PFSK-1 (cell line): ENCODE measurements around the gene DPY19L3. TPM values are rescaled to one million over a fixed set of nuclear protein-coding genes. Genes with fewer than 3 reads are reported as not detected.

ENCODE experiments used
- FOXP2 ChIP-seq: optimal IDR thresholded peaks from 2 replicates; pipeline ENCODE3; 2011; ENCODE audit warnings: borderline replicate concordance, control low read depth, inconsistent platforms; ENCODE audit not compliant: insufficient read depth; ENCODE audit errors: extremely low read length, extremely low read depth
- POLR2AphosphoS5 ChIP-seq: IDR thresholded peaks from 2 replicates; pipeline ENCODE4 v1.6.1; 2012; ENCODE audit warnings: low read depth, mild to moderate bottlenecking, control low read depth, low read length, moderate library complexity
- REST ChIP-seq, 2 experiments: IDR thresholded peaks; 2 replicates each; pipeline versions ENCODE4 v1.6.1 to v1.8.0; 2011 to 2012; ENCODE audit warnings: low read depth in 2 of 2, low read length in 2 of 2, control low read depth in 1 of 2, inconsistent platforms in 1 of 2, mild to moderate bottlenecking in 1 of 2, moderate library complexity in 1 of 2; ENCODE audit not compliant: insufficient read depth in 1 of 2
- SIN3A ChIP-seq: IDR thresholded peaks from 2 replicates; pipeline ENCODE4 v1.6.1; 2012; ENCODE audit warnings: mild to moderate bottlenecking, low read length, moderate library complexity, borderline replicate concordance; ENCODE audit not compliant: insufficient read depth
- TAF1 ChIP-seq: IDR thresholded peaks from 2 replicates; pipeline ENCODE4 v1.6.1; 2012; ENCODE audit warnings: low read length, control low read depth, borderline replicate concordance; ENCODE audit not compliant: insufficient read depth
- polyA plus RNA-seq: library from polyadenylated mRNA; unstranded; fragments of >200 nt; gene quantifications from one replicate; pipeline ENCODE4 v1.2.1, GENCODE V29; 2012; ENCODE audit warnings: low read depth, missing spikeins; ENCODE audit not compliant: insufficient read length

The DPY19L3 gene, protein sequence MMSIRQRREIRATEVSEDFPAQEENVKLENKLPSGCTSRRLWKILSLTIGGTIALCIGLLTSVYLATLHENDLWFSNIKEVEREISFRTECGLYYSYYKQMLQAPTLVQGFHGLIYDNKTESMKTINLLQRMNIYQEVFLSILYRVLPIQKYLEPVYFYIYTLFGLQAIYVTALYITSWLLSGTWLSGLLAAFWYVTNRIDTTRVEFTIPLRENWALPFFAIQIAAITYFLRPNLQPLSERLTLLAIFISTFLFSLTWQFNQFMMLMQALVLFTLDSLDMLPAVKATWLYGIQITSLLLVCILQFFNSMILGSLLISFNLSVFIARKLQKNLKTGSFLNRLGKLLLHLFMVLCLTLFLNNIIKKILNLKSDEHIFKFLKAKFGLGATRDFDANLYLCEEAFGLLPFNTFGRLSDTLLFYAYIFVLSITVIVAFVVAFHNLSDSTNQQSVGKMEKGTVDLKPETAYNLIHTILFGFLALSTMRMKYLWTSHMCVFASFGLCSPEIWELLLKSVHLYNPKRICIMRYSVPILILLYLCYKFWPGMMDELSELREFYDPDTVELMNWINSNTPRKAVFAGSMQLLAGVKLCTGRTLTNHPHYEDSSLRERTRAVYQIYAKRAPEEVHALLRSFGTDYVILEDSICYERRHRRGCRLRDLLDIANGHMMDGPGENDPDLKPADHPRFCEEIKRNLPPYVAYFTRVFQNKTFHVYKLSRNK
- 8.8 TPM for polyA plus RNA-seq

DNA sequence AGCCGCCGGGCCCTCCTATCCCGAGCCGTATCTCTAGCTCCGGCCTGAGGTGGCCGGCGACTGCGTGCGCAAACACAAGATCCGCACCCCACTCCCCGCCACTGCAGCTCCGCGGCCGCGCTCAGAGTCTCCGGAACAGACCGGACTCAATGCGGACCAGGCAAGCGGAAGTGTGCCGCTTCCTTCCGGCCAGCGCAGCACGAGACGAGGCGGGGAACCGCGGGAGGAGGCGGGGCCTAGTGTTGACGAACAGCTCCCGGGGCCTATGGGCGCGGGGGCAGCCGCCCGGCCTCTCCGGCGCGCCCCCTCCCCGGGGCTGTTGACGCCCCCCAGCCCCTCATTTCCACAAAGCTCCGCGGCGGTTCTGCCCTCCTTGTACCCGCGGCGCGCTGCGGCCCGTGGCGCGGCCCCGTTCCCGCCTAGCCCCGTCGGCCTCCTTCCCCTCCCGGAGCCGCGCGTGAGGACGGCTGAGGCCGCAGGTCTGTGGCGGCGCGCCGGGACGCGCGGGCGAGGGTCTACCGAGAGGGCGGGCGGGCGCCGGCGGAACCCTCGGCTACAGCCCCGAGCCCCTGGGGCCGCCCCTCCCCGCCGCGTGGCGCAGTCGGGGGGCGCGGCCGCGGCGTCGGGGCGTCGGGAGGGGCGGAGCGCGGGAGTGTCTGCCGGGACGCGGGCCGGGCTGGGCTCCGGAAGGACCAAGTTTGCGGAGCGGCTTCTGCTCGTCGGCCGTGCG, at the start of gene DPY19L3:
Gene DPY19L3, plus strand, starts transcription at position 340 of the 730 bp plus-strand sequence. CDS start 2,484 bp downstream, outside the sequence.
- TF ChIP-seq REST (IDR thresholded peaks at IDR 0.05; ENCODE audit: insufficient read depth in 1 of 2, low read depth in 2 of 2, low read length in 2 of 2) (peak in 1 of 2 experiments; percentile 16; a peak in 1 of 4 replicates), SIN3A (0 out of 2 replicates have a peak, but pooled peaks have one; percentile 5), TAF1 (peak; percentile 94), FOXP2 (peak; percentile 95), POLR2AphosphoS5 (peak; percentile 97)

- TF ChIP-seq POLR2AphosphoS5 (no peak), REST (IDR thresholded peaks at IDR 0.05; ENCODE audit: insufficient read depth in 1 of 2, low read depth in 2 of 2, low read length in 2 of 2) (no peak), TAF1 (no peak), FOXP2 (no peak)
Observed at GRCh38 chr19:32357720-32358119, 47.9 kb upstream of the DPY19L3 start.

GRCh38 chr19:32358321-32358720, 47.2 kb upstream of the DPY19L3 start:
- TF ChIP-seq FOXP2 (no peak), POLR2AphosphoS5 (no peak), SIN3A (no peak), REST (IDR thresholded peaks at IDR 0.05; ENCODE audit: insufficient read depth in 1 of 2, low read depth in 2 of 2, low read length in 2 of 2) (no peak), TAF1 (no peak)

DNA sequence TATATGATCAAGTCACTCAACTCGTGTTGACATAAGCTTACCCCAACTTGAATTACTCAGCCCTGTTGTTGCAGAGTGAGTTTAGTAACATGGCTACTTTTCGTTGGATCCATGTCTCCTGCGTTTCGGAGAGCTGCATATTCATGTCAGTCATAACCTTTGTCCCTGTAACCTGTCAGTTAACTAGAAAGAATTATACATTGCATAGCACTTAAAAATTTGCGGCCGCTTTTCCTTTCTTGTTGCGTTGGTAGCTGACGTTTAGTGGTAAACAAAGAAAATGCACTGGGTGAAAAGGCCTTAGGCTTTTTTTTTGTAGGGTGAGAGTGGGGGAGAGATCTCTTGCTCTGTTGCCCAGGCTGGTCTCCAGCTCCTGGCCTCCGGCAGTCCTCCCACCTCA, 46.0 kb upstream of the DPY19L3 start:
- TF ChIP-seq SIN3A (no peak), FOXP2 (no peak), TAF1 (no peak), REST (IDR thresholded peaks at IDR 0.05; ENCODE audit: insufficient read depth in 1 of 2, low read depth in 2 of 2, low read length in 2 of 2) (no peak), POLR2AphosphoS5 (no peak)
